ENCODE results near the gene RBMS3. TPM values are rescaled to one million over a fixed set of nuclear protein-coding genes. Genes with fewer than 3 reads are reported as not detected.

Gene RBMS3
- total RNA-seq, 5 donors from 2014 or later (not counting 1 experiment from before 2014, with no cell fraction given) = 0.62 to 2.9 (median 1.4) TPM

DNA sequence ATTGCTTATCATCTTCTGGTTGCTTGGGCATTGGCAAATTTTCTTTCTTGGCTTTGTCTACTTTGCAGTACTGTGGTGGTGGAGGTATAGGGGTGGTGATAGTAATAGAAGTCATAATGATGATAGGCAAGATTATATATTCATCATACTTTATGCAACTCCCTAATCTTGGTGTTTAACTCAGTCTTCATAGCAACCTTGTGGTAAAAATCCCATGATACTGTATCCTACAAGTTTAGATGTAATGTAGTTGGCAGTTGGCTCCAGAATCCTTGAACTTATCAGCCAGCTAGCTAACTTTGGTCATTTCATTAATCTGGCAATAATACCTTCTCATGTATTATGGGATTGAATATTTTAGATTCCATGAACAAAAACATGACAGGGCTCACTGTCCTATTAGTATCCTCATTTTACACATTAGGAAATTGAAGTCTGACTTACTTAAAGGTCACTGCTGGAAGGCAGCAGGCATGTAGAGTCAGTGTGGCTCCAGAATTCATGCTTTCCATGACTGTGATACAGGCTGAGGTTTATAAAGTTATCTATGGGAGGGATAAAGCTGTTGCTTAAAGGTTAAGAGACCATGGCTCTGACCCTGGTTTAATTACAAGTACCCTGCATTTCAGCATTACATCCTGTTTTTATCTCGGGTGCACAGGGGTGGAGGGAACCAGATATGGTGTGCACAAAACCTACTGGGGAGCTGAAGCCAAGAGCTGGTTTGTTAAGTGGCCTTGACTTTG, 33.3 kb downstream of the RBMS3 start:
- Histone ChIP-seq H3K9me3 (no peaks in the 10 kb centered on the region), H3K27ac (ENCODE audit: low read length) (no peak overlapping the region), H3K4me1 (ENCODE audit: control insufficient read depth in 1 of 2, extremely low read depth in 1 of 2, insufficient read depth in 2 of 2, low read length in 2 of 2) (no peaks in the 10 kb centered on the region), H3K27me3 (replicated peaks in 1 of 2; ENCODE audit: control insufficient read depth in 2 of 2, extremely low read depth in 1 of 2, insufficient read depth in 2 of 2, low read length in 1 of 2) (no peaks in the 10 kb centered on the region), H3K36me3 (ENCODE audit: control insufficient read depth in 2 of 2, extremely low read depth in 1 of 2, insufficient read depth in 1 of 2, low read length in 1 of 2) (no peaks in the 10 kb centered on the region), H3K4me3 (ENCODE audit: control insufficient read depth in 1 of 2, extremely low read depth in 1 of 2, low read length in 1 of 2) (no peak overlapping the region)
- WGBS (ENCODE audit: insufficient coverage) = no CpG with 5 or more reads among the region's 1 CpG
- Mint-ChIP-seq H3K4me1 (no peaks in the 10 kb centered on the region), H3K36me3 (no peaks in the 10 kb centered on the region), H3K27ac (no peak overlapping the region), H3K4me3 (no peak overlapping the region), H3K27me3 (peaks cover 0 to 7% of the 10 kb centered on the region in 2 donors), H3K9me3 (no peaks in the 10 kb centered on the region)
- no peak for ATAC-seq (replicated peaks in 1 of 4)
- CTCF ChIA-PET = no interaction called here
- POLR2A ChIA-PET = no interaction called here
- no peak for DNase-seq

DNA sequence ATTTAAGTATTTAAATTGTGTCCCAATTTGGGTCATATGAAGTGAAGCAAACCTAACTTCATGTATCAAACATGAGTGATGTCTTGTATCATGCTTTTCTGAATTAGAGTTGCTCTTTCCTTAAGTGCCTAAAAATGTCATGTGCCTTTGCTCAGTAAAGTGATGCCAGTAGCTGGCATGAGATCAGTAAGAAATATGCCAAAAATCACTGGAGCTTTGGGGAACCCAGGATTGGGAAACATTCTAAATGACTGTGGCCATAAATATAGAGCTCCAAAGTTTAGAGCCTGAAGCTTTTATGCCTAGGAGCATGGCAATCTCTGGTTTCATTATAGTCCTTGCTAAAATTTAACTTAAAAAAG, 33.8 kb downstream of the RBMS3 start:
- Histone ChIP-seq H3K4me1 (ENCODE audit: control insufficient read depth in 1 of 2, extremely low read depth in 1 of 2, insufficient read depth in 2 of 2, low read length in 2 of 2) (no peaks in the 10 kb centered on the region), H3K36me3 (ENCODE audit: control insufficient read depth in 2 of 2, extremely low read depth in 1 of 2, insufficient read depth in 1 of 2, low read length in 1 of 2) (no peaks in the 10 kb centered on the region), H3K4me3 (ENCODE audit: control insufficient read depth in 1 of 2, extremely low read depth in 1 of 2, low read length in 1 of 2) (no peak overlapping the region), H3K27ac (ENCODE audit: low read length) (no peak overlapping the region), H3K27me3 (replicated peaks in 1 of 2; ENCODE audit: control insufficient read depth in 2 of 2, extremely low read depth in 1 of 2, insufficient read depth in 2 of 2, low read length in 1 of 2) (no peaks in the 10 kb centered on the region), H3K9me3 (no peaks in the 10 kb centered on the region)
- no peak overlapping the region for H3K27ac Mint-ChIP-seq
- no peak overlapping the region for H3K4me3 Mint-ChIP-seq
- no peaks in the 10 kb centered on the region for H3K9me3 Mint-ChIP-seq
- no peaks in the 10 kb centered on the region for H3K36me3 Mint-ChIP-seq
- POLR2A ChIA-PET = no interaction called here
- CTCF ChIA-PET = no interaction called here
- DNase-seq (no peak), ATAC-seq (replicated peaks in 1 of 4) (no peak)
- peaks cover 0 to 7% of the 10 kb centered on the region in 2 donors for H3K27me3 Mint-ChIP-seq
- no peaks in the 10 kb centered on the region for H3K4me1 Mint-ChIP-seq

DNA sequence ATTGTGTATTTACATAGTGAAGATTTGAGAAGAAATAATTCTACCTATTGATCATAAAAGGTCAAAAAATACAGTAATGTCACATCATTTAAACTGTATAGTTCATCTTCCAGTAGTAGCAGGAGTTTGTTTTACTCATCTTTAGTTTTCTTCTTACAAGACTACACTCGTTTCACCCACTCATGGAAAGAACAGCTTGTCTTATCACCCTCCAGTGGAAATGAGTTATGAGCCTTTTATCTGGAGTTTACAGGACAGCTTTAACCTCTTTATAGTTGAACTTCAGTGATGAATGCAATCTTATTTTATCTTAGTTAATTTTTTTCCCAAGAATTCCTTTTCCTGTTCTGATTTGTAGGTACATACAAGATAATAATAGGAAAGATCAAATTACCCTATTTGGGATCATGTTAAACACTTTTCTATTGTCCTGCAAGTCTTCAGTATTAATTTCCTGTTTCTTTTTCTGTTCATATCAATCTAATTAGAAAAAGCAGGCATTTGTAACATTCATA, 36.8 kb downstream of the RBMS3 start:
- CTCF ChIA-PET = no interaction called here
- H3K27me3 ChIP-seq (replicated peaks in 1 of 2; ENCODE audit: control insufficient read depth in 2 of 2, extremely low read depth in 1 of 2, insufficient read depth in 2 of 2, low read length in 1 of 2) = no peaks in the 10 kb centered on the region

DNA sequence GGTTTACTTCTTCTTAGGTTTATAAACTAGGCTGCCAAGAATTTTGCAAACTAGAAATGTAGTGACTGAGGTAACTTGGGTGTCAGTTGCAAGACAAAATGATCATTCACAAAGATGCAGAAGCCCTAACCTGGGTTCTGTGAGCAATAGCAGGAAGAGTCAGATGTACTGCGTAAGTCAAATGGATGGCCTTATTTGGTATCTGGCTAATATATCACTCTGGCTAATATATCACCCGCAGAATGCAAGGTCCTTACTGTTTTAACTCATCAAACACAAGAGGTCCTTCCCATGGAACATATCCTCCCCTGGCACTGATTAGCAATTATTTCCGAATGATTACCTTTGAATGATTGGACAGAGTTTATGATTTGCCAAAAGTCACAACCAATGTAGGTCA, 37.4 kb downstream of the RBMS3 start:
- no peak overlapping the region for H3K4me3 Mint-ChIP-seq
- POLR2A ChIA-PET = no interaction called here
- no peaks in the 10 kb centered on the region for H3K9me3 Mint-ChIP-seq
- 80% methylated on average over 1 of the region's 3 CpGs for WGBS (ENCODE audit: insufficient coverage)
- no peaks in the 10 kb centered on the region for H3K9me3 ChIP-seq
- H3K4me1 ChIP-seq (ENCODE audit: control insufficient read depth in 1 of 2, extremely low read depth in 1 of 2, insufficient read depth in 2 of 2, low read length in 2 of 2) = no peaks in the 10 kb centered on the region
- peaks cover 0 to 7% of the 10 kb centered on the region in 2 donors for H3K27me3 Mint-ChIP-seq
- H3K27me3 ChIP-seq (replicated peaks in 1 of 2; ENCODE audit: control insufficient read depth in 2 of 2, extremely low read depth in 1 of 2, insufficient read depth in 2 of 2, low read length in 1 of 2) = no peaks in the 10 kb centered on the region
- no peak overlapping the region for H3K27ac Mint-ChIP-seq
- DNase-seq (no peak), ATAC-seq (replicated peaks in 1 of 4) (no peak)
- H3K4me1 Mint-ChIP-seq = no peaks in the 10 kb centered on the region
- CTCF ChIA-PET = no interaction called here
- no peak overlapping the region for H3K4me3 ChIP-seq (ENCODE audit: control insufficient read depth in 1 of 2, extremely low read depth in 1 of 2, low read length in 1 of 2)
- no peaks in the 10 kb centered on the region for H3K36me3 Mint-ChIP-seq
- no peak overlapping the region for H3K27ac ChIP-seq (ENCODE audit: low read length)
- no peaks in the 10 kb centered on the region for H3K36me3 ChIP-seq (ENCODE audit: control insufficient read depth in 2 of 2, extremely low read depth in 1 of 2, insufficient read depth in 1 of 2, low read length in 1 of 2)

More for the DNA sequence above, 36.8 kb downstream of the RBMS3 start:
- Histone ChIP-seq H3K4me3 (ENCODE audit: control insufficient read depth in 1 of 2, extremely low read depth in 1 of 2, low read length in 1 of 2) (no peak overlapping the region), H3K27ac (ENCODE audit: low read length) (no peak overlapping the region), H3K36me3 (ENCODE audit: control insufficient read depth in 2 of 2, extremely low read depth in 1 of 2, insufficient read depth in 1 of 2, low read length in 1 of 2) (no peaks in the 10 kb centered on the region), H3K4me1 (ENCODE audit: control insufficient read depth in 1 of 2, extremely low read depth in 1 of 2, insufficient read depth in 2 of 2, low read length in 2 of 2) (no peaks in the 10 kb centered on the region), H3K9me3 (no peaks in the 10 kb centered on the region)
- H3K4me1 Mint-ChIP-seq = no peaks in the 10 kb centered on the region
- no CpG with 5 or more reads among the region's 1 CpG for WGBS (ENCODE audit: insufficient coverage)
- no peak overlapping the region for H3K27ac Mint-ChIP-seq
- H3K9me3 Mint-ChIP-seq = no peaks in the 10 kb centered on the region
- peaks cover 0 to 7% of the 10 kb centered on the region in 2 donors for H3K27me3 Mint-ChIP-seq
- DNase-seq = no peak
- POLR2A ChIA-PET = no interaction called here
- H3K4me3 Mint-ChIP-seq = no peak overlapping the region
- no peaks in the 10 kb centered on the region for H3K36me3 Mint-ChIP-seq
- no peak for ATAC-seq (replicated peaks in 1 of 4)

DNA sequence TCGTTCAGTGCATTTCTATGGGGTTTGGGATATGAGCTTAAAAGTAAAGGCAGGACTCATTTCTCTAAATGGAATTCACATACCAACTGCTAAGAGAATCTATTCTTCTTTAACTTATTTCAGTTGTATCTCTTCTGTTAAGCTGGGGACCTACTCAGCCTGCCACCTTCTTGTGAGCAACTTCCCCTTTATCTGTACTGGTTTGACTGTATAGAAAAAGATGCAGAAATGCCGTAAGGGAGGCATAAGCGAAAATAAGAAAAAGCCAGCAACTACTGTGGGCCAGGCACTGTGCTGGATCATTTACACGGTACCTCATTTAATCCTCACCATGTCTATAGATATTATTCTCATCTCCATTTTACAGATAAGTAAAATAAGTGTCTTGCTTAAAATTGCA, 38.4 kb downstream of the RBMS3 start:
- no peak for DNase-seq
- ATAC-seq (replicated peaks in 1 of 4) = no peak
- H3K9me3 ChIP-seq = no peaks in the 10 kb centered on the region
- Mint-ChIP-seq H3K27ac (no peak overlapping the region), H3K27me3 (peaks cover 0 to 7% of the 10 kb centered on the region in 2 donors), H3K4me1 (peaks cover 0 to under 1% (median 0%) of the 10 kb centered on the region in 3 donors), H3K9me3 (no peaks in the 10 kb centered on the region), H3K36me3 (no peaks in the 10 kb centered on the region), H3K4me3 (no peak overlapping the region)
- no CpG with 5 or more reads among the region's 4 CpGs for WGBS (ENCODE audit: insufficient coverage)
- H3K4me1 ChIP-seq (ENCODE audit: control insufficient read depth in 1 of 2, extremely low read depth in 1 of 2, insufficient read depth in 2 of 2, low read length in 2 of 2) = no peaks in the 10 kb centered on the region
- H3K36me3 ChIP-seq (ENCODE audit: control insufficient read depth in 2 of 2, extremely low read depth in 1 of 2, insufficient read depth in 1 of 2, low read length in 1 of 2) = no peaks in the 10 kb centered on the region
- H3K27ac ChIP-seq (ENCODE audit: low read length) = no peak overlapping the region
- POLR2A ChIA-PET = no interaction called here
- CTCF ChIA-PET = no interaction called here
- H3K4me3 ChIP-seq (ENCODE audit: control insufficient read depth in 1 of 2, extremely low read depth in 1 of 2, low read length in 1 of 2) = no peak overlapping the region
- no peaks in the 10 kb centered on the region for H3K27me3 ChIP-seq (replicated peaks in 1 of 2; ENCODE audit: control insufficient read depth in 2 of 2, extremely low read depth in 1 of 2, insufficient read depth in 2 of 2, low read length in 1 of 2)

DNA sequence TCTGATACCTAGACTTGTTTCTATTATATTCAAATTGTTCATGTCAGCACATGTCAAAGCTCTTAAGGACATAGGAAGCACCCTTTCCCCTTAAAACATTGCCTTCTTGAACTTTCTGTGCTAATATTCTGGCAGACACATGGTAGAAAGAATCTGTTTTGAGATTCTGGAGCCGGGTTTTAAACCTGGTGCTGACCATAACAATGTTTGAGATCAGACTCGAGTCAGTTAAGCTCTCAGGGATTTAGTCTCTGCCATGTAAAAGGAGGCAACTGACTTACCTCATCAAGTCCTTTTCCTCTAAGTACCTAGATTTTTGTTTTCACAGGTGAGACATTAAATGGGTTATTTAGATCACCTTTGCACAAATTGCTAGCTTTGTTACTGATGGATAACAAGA, 38.9 kb downstream of the RBMS3 start:
- POLR2A ChIA-PET = no interaction called here
- no peaks in the 10 kb centered on the region for H3K9me3 Mint-ChIP-seq
- no peaks in the 10 kb centered on the region for H3K9me3 ChIP-seq
- H3K27ac ChIP-seq (ENCODE audit: low read length) = no peak overlapping the region
- H3K27ac Mint-ChIP-seq = no peak overlapping the region
- 56% methylated on average over 1 of the region's 2 CpGs for WGBS (ENCODE audit: insufficient coverage)
- H3K27me3 Mint-ChIP-seq = peaks cover 0 to 7% of the 10 kb centered on the region in 2 donors
- H3K4me1 ChIP-seq (ENCODE audit: control insufficient read depth in 1 of 2, extremely low read depth in 1 of 2, insufficient read depth in 2 of 2, low read length in 2 of 2) = no peaks in the 10 kb centered on the region
- DNase-seq = no peak
- no peaks in the 10 kb centered on the region for H3K36me3 ChIP-seq (ENCODE audit: control insufficient read depth in 2 of 2, extremely low read depth in 1 of 2, insufficient read depth in 1 of 2, low read length in 1 of 2)
- no peak for ATAC-seq (replicated peaks in 1 of 4)
- H3K4me3 Mint-ChIP-seq = no peak overlapping the region
- H3K36me3 Mint-ChIP-seq = no peaks in the 10 kb centered on the region
- H3K4me1 Mint-ChIP-seq = peaks cover 0 to 6% (median 0%) of the 10 kb centered on the region in 3 donors
- no peaks in the 10 kb centered on the region for H3K27me3 ChIP-seq (replicated peaks in 1 of 2; ENCODE audit: control insufficient read depth in 2 of 2, extremely low read depth in 1 of 2, insufficient read depth in 2 of 2, low read length in 1 of 2)
- no peak overlapping the region for H3K4me3 ChIP-seq (ENCODE audit: control insufficient read depth in 1 of 2, extremely low read depth in 1 of 2, low read length in 1 of 2)
- CTCF ChIA-PET = no interaction called here

DNA sequence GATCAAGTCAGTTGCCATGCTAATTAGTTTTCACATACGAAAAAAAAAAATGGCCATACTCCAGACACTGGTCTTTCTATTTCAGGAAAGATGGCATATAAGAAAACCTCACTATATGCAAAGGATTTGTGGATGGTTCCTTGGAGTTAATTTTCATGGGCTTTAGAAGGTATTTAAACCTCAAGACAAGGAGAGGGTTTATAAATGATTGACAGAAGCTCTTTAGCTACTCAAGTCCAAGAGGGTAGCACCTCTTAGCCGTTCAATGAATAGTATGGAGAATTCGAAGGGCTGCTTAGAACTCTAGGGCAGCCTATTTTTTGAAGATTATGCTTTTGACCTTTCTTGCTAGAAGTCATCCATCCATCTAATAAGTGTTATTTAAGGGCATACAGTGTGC, 41.7 kb downstream of the RBMS3 start:
- ChIA-PET POLR2A (no interaction called here), CTCF (no interaction called here)
- peaks cover 0 to 7% of the 10 kb centered on the region in 2 donors for H3K27me3 Mint-ChIP-seq
- H3K4me3 ChIP-seq (ENCODE audit: control insufficient read depth in 1 of 2, extremely low read depth in 1 of 2, low read length in 1 of 2) = no peak overlapping the region
- H3K27me3 ChIP-seq (replicated peaks in 1 of 2; ENCODE audit: control insufficient read depth in 2 of 2, extremely low read depth in 1 of 2, insufficient read depth in 2 of 2, low read length in 1 of 2) = no peaks in the 10 kb centered on the region
- H3K36me3 Mint-ChIP-seq = no peaks in the 10 kb centered on the region
- H3K27ac ChIP-seq (ENCODE audit: low read length) = no peak overlapping the region
- no peaks in the 10 kb centered on the region for H3K9me3 Mint-ChIP-seq
- no peak overlapping the region for H3K27ac Mint-ChIP-seq
- ATAC-seq (replicated peaks in 1 of 4) (no peak), DNase-seq (no peak)
- H3K4me1 ChIP-seq (ENCODE audit: control insufficient read depth in 1 of 2, extremely low read depth in 1 of 2, insufficient read depth in 2 of 2, low read length in 2 of 2) = no peaks in the 10 kb centered on the region
- H3K4me1 Mint-ChIP-seq = peaks cover 0 to 7% (median 0%) of the 10 kb centered on the region in 3 donors
- H3K36me3 ChIP-seq (ENCODE audit: control insufficient read depth in 2 of 2, extremely low read depth in 1 of 2, insufficient read depth in 1 of 2, low read length in 1 of 2) = no peaks in the 10 kb centered on the region
- H3K4me3 Mint-ChIP-seq = no peak overlapping the region
- 86% methylated on average over 1 of the region's 3 CpGs for WGBS (ENCODE audit: insufficient coverage)
- H3K9me3 ChIP-seq = no peaks in the 10 kb centered on the region

Data from T-cell (primary cell).